GM12865 (cell line): ENCODE measurements around the gene VSTM2L.

Experiments
- DNase-seq: peaks from one replicate; pipeline ENCODE4 v3.0.0; 2010; ENCODE audit warnings: low read depth
- H3K4me3 ChIP-seq: 2 replicates; pipeline ENCODE4 v1.5.1; 2011; ENCODE audit warnings: mild to moderate bottlenecking, low read depth, low read length, control low read depth
- TF ChIP-seq, protein P1 (sequence below): IDR thresholded peaks from 2 replicates; pipeline ENCODE4 v1.5.1; 2011; ENCODE audit warnings: low read length, control low read depth, low read depth, inconsistent platforms; ENCODE audit not compliant: insufficient read depth; ENCODE audit errors: missing control alignments

Gene VSTM2L

DNA sequence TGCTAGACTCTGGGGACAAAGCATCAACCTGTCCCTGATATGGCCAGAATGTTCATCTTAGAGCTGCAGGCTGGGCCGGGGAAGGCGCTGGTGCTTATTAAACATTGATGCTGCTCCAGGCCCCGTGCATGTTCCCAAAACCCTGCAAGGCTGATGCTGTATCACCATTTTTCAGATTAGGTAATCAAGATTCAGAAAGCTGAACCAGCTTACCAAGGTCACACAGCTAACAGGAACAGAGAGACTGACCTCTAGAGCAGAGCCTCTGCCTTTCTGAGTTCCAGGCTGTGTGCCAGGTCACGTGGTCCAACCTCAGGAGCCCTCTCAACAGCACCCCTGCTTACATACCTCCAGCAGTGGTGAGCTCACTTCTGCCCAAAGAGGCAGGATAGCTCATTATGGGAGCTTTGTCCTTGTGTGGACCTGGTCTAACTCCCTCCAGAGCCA, 16.1 kb upstream of the VSTM2L start:
- TF ChIP-seq, protein P1, sequence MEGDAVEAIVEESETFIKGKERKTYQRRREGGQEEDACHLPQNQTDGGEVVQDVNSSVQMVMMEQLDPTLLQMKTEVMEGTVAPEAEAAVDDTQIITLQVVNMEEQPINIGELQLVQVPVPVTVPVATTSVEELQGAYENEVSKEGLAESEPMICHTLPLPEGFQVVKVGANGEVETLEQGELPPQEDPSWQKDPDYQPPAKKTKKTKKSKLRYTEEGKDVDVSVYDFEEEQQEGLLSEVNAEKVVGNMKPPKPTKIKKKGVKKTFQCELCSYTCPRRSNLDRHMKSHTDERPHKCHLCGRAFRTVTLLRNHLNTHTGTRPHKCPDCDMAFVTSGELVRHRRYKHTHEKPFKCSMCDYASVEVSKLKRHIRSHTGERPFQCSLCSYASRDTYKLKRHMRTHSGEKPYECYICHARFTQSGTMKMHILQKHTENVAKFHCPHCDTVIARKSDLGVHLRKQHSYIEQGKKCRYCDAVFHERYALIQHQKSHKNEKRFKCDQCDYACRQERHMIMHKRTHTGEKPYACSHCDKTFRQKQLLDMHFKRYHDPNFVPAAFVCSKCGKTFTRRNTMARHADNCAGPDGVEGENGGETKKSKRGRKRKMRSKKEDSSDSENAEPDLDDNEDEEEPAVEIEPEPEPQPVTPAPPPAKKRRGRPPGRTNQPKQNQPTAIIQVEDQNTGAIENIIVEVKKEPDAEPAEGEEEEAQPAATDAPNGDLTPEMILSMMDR = no peak
- no peak overlapping the region for H3K4me3 ChIP-seq
- peak; percentile 61 for DNase-seq

DNA sequence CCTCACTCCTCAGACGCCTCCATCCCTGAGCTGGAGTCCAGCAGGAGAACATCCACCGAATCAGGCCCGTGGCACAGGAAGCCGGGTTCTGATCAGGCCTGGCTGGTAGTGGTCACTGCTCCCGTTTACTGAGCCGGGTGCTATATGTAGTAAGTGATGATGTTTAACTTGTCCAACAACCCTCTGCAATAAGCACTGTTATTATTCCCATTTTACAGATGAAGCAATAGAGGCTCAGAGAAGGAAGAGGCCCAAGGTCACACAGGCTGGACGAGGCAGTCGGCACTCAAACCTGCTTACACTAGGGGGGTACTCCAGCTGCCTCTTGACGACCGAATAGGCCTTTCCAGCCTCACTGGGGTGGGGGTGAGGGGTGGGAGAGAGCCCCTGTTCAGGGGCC, 14.3 kb upstream of the VSTM2L start:
- TF ChIP-seq, protein P1 = no peak
- H3K4me3 ChIP-seq = no peak overlapping the region
- DNase-seq = no peak

DNA sequence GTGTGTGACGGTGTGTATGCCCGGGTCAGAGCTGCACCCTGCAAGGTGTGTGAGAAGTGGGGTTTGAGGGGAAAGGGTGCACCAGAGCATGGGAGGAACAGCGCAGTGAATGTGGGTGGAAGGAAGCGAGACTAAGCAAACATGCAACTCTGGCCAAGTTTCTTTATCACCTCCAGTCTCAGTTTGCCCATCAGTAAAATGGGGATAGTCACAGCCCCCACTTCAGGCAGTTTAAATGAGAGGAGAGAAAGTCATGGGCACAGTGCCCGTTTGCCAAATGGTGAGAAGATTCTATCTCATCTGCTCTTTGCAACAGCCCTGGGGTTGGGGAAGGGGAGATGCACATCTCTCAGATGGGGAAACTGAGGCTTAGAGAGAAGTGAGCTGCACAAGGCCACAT, 12.8 kb upstream of the VSTM2L start:
- TF ChIP-seq, protein P1 = no peak
- no peak overlapping the region for H3K4me3 ChIP-seq
- peak; percentile 48 for DNase-seq

- no peak for DNase-seq
- TF ChIP-seq, protein P1 = no peak
- no peak overlapping the region for H3K4me3 ChIP-seq
These were observed 12.3 kb upstream of the VSTM2L start for GRCh38 chr20:37890643-37891042.

DNA sequence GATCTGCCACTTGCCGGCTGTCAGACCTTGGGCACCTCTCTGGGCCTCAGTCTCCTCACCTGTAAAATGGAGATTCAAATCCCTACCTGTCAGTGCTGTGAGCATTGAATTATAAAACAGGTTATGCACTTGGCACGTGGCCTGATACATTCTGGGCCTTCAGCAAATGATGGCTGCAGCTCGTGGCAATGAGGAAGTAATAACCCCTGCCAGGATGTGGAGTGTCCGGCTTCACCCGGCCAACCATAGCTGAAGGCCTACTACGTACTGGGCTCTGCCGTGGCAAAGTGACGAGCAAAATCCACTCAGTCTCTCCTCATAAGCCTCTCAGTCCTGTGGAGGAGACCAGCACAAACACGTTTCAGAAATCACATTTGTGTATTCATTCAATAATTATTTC, 10.9 kb upstream of the VSTM2L start:
- TF ChIP-seq, protein P1 = no peak
- no peak for DNase-seq
- H3K4me3 ChIP-seq = no peak overlapping the region

GRCh38 chr20:37893566-37894241, 9.2 kb upstream of the VSTM2L start:
- DNase-seq = no peak
- H3K4me3 ChIP-seq = no peak overlapping the region
- TF ChIP-seq, protein P1 = no peak

- no peak for DNase-seq
- H3K4me3 ChIP-seq = no peak overlapping the region
- TF ChIP-seq, protein P1 = no peak
These were observed 8.5 kb upstream of the VSTM2L start for GRCh38 chr20:37894454-37894853.
